Ovary (tissue), 3 donors: ENCODE data around the gene NOD2.

ENCODE experiments used
- CTCF ChIP-seq, 3 donors: fragments of 450-650 bp in 2 of 3; fragments of 200-600 bp in 1 of 3; IDR thresholded peaks; one replicate each; pipeline versions ENCODE4 v1.5.1 to v1.8.0; 2016 to 2022; ENCODE audit warnings: antibody characterized with exemption in 3 of 3, mild to moderate bottlenecking in 1 of 3
- EP300 ChIP-seq: sonication (generic); formaldehyde crosslinking; IDR thresholded peaks from one replicate; pipeline ENCODE4 v1.6.1; 2017; ENCODE audit warnings: antibody characterized with exemption
- POLR2A ChIP-seq: fragments of 450-650 bp; IDR thresholded peaks from one replicate; pipeline ENCODE4 v1.6.1; 2017; ENCODE audit warnings: antibody characterized with exemption, mild to moderate bottlenecking, moderate library complexity
- donor health status: DM: no; HTN: no; CAD: no.

GRCh38 chr16:50685462-50686063, 7.8 kb upstream of the NOD2 start:
- TF ChIP-seq CTCF (IDR thresholded peaks at IDR 0.05) (no peak), EP300 (no peak), POLR2A (no peak)
